OCI-LY3 (cell line): Measurements from ENCODE around the gene RIPK3.

Experiments used
- H2AFZ ChIP-seq: fragments of 200-600, 300-600 bp; shearing (Covaris generic); 2 replicates; pipeline ENCODE4 v1.6.0; 2014; ENCODE audit warnings: antibody characterized with exemption, low read depth, low read length
- H3K27ac ChIP-seq: fragments of 200-600, 300-600 bp; sonication (generic); 2 replicates; pipeline ENCODE4 v1.5.1; 2014; ENCODE audit warnings: mild to moderate bottlenecking, low read length, moderate library complexity, mixed read lengths
- H3K27me3 ChIP-seq: fragments of 200-600, 300-600 bp; sonication (generic); 2 replicates; pipeline ENCODE4 v1.6.1; 2014; ENCODE audit warnings: low read depth, low read length, mixed read lengths
- H3K36me3 ChIP-seq: fragments of 200-600, 300-600 bp; sonication (generic); replicated peaks from 2 replicates; pipeline ENCODE3; 2014; ENCODE audit warnings: low read depth, low read length, mixed read lengths
- H3K4me1 ChIP-seq: fragments of 300-600, 200-600 bp; sonication (generic); 2 replicates; pipeline ENCODE4 v1.6.1; 2014; ENCODE audit warnings: low read length, mixed read lengths
- H3K4me2 ChIP-seq: fragments of 200-600, 300-600 bp; sonication (generic); 2 replicates; pipeline ENCODE4 v1.6.1; 2014; ENCODE audit warnings: low read length, mixed read lengths
- H3K4me3 ChIP-seq: fragments of 300-600, 200-600 bp; sonication (generic); 2 replicates; pipeline ENCODE4 v1.5.1; 2014; ENCODE audit warnings: antibody characterized with exemption, mild to moderate bottlenecking, low read length, moderate library complexity
- H3K79me2 ChIP-seq: fragments of 300-600, 200-600 bp; shearing (Covaris generic); 2 replicates; pipeline ENCODE4 v1.6.1; 2014; ENCODE audit warnings: mild to moderate bottlenecking, low read length, mixed read lengths
- H3K9ac ChIP-seq: fragments of 300-600, 200-600 bp; shearing (Covaris generic); 2 replicates; pipeline ENCODE4 v1.6.0; 2014; ENCODE audit warnings: mild to moderate bottlenecking, low read length, moderate library complexity
- H3K9me3 ChIP-seq: fragments of 200-600, 300-600 bp; shearing (Covaris generic); 2 replicates; pipeline ENCODE4 v1.6.1; 2014; ENCODE audit warnings: low read length, mixed read lengths; ENCODE audit not compliant: insufficient read depth
- H4K20me1 ChIP-seq: fragments of 200-600, 300-600 bp; sonication (generic); 2 replicates; pipeline ENCODE4 v1.6.1; 2016; ENCODE audit warnings: low read length, mixed read lengths; ENCODE audit not compliant: insufficient read depth
- CTCF ChIP-seq: fragments of 200-600, 300-600 bp; sonication (generic); IDR thresholded peaks from 2 replicates; pipeline ENCODE4 v1.5.1; 2014; ENCODE audit warnings: antibody characterized with exemption, low read length, low read depth
- EZH2phosphoT487 ChIP-seq: fragments of 200-600 bp; shearing (Covaris generic); IDR thresholded peaks from 2 replicates; pipeline ENCODE4 v1.6.1; 2018; ENCODE audit warnings: antibody characterized with exemption, mixed run types, low read depth

The RIPK3 gene

GRCh38 chr14:24347134-24347533, 7.3 kb upstream of the RIPK3 start:
- Histone ChIP-seq H3K9me3 (no peaks in the 10 kb centered on the region), H3K79me2 (no peaks in the 10 kb centered on the region), H3K4me2 (no peak overlapping the region), H3K9ac (no peak overlapping the region), H3K27me3 (peaks cover 32% of the 10 kb centered on the region), H3K36me3 (no peaks in the 10 kb centered on the region), H4K20me1 (no peaks in the 10 kb centered on the region), H3K4me3 (no peak overlapping the region), H3K4me1 (peaks cover 7% of the 10 kb centered on the region; the same call in 1 of the 2 replicates), H2AFZ (no peak overlapping the region), H3K27ac (no peak overlapping the region)
- TF ChIP-seq EZH2phosphoT487 (no peak), CTCF (no peak)

DNA sequence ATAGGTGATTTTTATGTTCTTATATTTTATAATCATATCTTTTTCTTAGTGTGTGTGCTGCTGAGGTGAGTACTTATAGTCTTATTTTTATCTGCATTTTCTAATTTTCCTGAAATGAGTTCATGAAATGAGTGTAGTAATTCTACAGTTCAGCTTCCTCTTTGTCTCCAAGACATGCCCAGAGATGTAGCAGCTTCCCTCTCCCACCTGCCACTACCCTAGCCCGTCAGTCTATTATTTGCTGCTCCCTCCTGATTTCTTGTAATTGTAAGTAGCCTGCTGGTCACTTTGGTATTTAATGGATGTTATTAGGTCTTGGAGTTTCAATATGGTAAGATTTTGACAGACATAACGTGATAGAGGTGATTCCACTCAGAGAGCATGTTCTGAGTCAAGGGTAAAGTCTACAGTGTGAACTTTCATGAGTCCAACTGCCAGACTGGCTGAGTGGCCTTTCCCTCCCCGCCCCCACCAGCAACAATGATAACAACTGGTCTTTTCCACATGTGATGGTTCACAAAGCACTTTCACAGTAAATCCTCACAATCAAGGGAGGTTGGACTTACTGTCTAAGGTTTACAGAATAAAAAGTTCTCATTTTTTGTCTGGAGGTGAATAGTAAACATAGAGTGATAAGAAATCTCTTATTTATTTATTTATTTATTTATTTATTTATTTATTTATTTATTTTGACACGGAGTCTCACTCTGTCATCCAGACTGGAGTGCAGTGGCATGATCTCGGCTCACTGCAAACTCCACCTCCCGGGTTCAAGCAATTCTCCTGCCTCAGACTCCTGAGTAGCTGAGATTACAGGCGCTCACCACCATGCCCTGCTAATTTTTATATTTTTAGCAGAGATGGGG, 4.2 kb upstream of the RIPK3 start:
- 0 out of 2 replicates have a peak, but pooled peaks cover 8% of the 10 kb centered on the region for H3K27me3 ChIP-seq

GRCh38 chr14:24342889-24343288, 3.1 kb upstream of the RIPK3 start:
- Histone ChIP-seq H3K9ac (no peak overlapping the region), H3K4me1 (peaks cover 11% of the 10 kb centered on the region; the same call in 1 of the 2 replicates), H2AFZ (no peak overlapping the region), H3K9me3 (no peaks in the 10 kb centered on the region), H3K79me2 (no peaks in the 10 kb centered on the region), H3K4me3 (no peak overlapping the region), H3K27me3 (0 out of 2 replicates have a peak, but pooled peaks cover 5% of the 10 kb centered on the region), H3K27ac (no peak overlapping the region), H4K20me1 (no peaks in the 10 kb centered on the region), H3K4me2 (no peak overlapping the region), H3K36me3 (no peaks in the 10 kb centered on the region)
- TF ChIP-seq CTCF (no peak), EZH2phosphoT487 (no peak)

More for the DNA sequence above, 4.2 kb upstream of the RIPK3 start:
- no peak overlapping the region for H3K27ac ChIP-seq
- no peak overlapping the region for H3K9ac ChIP-seq
- no peaks in the 10 kb centered on the region for H3K36me3 ChIP-seq
- no peaks in the 10 kb centered on the region for H4K20me1 ChIP-seq
- peaks cover 10% of the 10 kb centered on the region; the same call in 1 of the 2 replicates for H3K4me1 ChIP-seq
- H3K4me3 ChIP-seq: no peak overlapping the region
- H3K79me2 ChIP-seq: no peaks in the 10 kb centered on the region
- no peak overlapping the region for H2AFZ ChIP-seq
- H3K4me2 ChIP-seq: 0 out of 2 replicates have a peak overlapping the region, but pooled peaks have one; percentile 3
- TF ChIP-seq CTCF (no peak), EZH2phosphoT487 (no peak)
- no peaks in the 10 kb centered on the region for H3K9me3 ChIP-seq

DNA sequence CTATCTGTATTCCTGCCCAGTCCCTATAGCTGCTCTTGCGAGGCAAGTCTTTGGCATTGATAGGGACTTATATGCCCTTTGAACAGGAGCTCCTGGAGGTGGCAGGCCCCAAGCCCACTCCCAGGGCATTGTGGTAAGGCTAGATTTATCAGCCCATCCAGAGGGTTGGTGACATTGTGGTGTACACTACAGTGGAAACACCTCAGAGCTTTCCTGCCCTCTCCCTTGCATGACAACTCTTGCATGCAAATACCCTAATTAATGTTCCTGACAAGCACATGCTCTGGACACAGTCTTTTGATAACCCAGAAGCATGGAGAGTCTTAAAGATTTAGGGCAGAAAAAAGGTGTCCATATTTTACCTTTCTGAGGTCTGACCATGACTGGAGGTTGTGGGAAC, 815 bp upstream of the RIPK3 start:
- no peaks in the 10 kb centered on the region for H3K79me2 ChIP-seq
- H3K4me1 ChIP-seq: peaks cover 11% of the 10 kb centered on the region; the same call in 1 of the 2 replicates
- H3K36me3 ChIP-seq: no peaks in the 10 kb centered on the region
- H2AFZ ChIP-seq: no peak overlapping the region
- H3K9me3 ChIP-seq: no peaks in the 10 kb centered on the region
- no peak overlapping the region for H3K4me3 ChIP-seq
- no peak overlapping the region for H3K9ac ChIP-seq
- H3K27ac ChIP-seq: no peak overlapping the region
- no peak overlapping the region for H3K4me2 ChIP-seq
- H4K20me1 ChIP-seq: no peaks in the 10 kb centered on the region
- H3K27me3 ChIP-seq: peaks cover 5% of the 10 kb centered on the region; the same call in 1 of the 2 replicates
- no peak for TF ChIP-seq EZH2phosphoT487
